Epidermal melanocyte (primary cell): ENCODE results near the gene ZBTB7C.

Source experiments
- DNase-seq: peaks from one replicate; pipeline ENCODE4 v3.0.0; 2011; ENCODE audit warnings: low spot score; ENCODE audit not compliant: insufficient read length

The ZBTB7C gene

GRCh38 chr18:48004577-48004976 lies 404.6 kb downstream of the ZBTB7C start:
- no peak for DNase-seq

DNA sequence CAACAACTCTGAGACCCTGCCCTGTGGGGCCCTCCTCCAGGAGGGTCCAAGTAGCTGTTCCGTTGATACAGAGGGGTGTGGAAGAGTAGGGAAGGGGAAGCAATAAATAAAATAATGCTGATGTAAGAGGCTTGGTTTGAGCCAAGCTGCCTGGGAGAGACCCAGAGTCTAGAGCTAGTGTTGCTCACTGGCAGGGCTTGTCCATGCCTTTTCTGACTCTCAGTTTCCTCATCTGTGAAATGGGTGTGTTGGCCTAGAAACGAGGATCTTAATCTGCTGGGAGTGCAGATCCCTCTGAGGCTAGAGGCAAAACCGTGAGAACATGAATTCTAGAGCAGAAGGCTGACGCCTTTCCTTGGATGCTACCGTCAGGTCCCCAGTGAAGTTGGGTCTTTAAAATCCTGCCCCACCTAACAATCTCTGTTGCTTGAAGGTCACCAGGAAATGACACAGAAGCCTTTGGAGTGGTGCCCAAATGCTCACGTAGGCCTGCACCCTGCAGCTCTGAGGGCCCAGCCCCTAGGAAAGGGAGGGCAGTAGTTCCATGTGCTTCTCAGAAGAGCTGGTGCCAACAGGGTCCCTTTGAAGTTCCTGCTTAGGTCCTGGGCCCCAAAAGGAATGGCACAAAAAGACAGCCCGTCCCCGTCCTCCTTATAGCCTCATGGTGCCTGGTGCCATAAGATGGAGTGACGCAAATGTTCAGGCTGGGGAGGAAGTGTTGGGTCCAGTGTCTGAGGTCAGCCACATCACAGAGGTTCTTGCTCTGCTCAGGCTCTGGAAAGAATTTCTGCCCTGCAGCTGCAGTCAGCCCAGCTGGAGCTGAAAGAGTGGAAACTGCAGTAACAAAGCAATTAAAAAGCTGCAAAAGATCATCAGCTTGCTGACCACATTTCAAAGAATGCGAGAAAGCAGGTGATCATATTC lies 405.5 kb downstream of the ZBTB7C start:
- no peak for DNase-seq

GRCh38 chr18:48002933-48003365 lies 406.2 kb downstream of the ZBTB7C start:
- no peak for DNase-seq

DNA sequence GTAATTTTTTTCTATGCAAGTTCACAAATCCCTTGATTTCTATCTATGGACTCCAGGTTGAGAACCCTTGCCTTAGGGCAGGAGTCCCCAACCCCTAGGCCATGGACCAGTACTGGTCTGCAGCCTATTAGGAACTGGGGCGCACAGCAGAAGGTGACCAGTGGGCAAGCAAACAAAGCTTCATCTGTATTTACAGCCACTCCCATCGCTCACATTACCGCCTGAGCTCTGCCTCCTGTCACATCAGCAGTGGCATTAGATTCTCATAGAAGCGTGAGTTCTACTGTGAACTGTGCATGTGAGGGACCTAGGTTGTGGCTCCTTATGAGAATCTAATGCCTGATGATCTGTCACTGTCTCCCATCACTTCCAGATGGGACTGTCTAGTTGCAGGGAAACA lies 408.5 kb downstream of the ZBTB7C start:
- no peak for DNase-seq

DNA sequence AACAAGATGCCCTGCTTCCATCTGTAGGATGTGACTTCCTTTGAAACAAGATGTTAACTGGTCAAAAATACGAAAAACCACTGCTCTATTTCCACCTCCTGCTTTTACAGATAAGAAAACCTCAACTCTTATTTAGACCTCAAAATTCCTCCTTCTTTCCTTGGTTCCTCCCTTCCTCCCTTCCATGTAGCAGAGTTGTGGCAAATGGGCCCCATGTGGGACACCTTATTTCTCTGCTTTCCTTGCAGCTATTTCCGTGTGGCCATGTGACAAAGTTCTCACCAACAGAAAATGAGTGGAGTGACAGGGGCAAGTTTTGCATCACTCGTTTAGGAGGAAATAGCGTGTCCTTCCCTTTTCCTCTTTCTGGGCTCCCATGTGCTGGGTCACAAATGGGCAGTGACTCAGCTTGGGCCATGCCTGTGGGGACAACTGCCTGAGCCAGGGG lies 409.4 kb downstream of the ZBTB7C start:
- no peak for DNase-seq

DNA sequence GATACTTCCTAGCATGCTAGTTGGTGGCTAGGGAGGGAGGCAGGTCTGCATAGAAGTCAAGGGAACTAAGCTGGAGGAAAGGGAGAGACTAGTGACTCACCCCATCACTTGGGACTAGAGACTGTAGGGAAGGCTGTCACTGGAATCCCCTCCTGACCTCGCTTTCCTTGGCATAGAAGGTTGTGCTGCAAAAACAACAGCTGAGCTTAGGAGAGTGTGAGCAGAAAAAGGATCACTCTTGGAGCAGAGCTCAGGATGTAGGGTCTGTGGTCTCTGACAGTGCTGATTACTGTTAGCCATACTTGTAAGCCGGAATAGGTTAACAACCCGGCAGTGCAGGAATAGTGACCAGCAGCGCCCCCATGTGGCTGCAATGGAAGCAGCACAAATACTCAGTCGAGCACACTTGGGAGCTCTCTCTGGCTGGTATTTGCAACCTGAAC lies 411.8 kb downstream of the ZBTB7C start:
- DNase-seq, result no peak

DNA sequence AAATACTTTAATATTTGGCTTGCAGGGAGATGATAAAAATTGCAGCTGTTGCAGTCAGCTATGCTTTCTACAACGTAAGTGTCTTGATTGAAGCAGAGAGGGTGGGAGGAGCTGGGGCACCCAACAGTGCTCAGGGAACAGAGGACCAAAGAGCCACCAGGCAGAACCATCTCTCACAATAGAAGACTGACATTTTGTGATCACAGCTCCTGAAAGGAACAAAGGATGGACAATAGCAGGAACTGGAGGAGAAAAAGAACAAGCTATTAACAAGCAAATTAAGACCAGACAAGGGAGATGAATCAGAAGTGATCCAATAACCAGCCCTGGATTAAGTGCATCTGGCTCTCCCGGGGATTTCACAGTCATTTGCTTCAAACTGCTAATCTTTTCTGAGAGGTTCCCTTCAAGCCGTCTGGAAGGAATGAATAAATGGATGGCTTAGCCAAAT lies 413.1 kb downstream of the ZBTB7C start:
- DNase-seq, result no peak

DNA sequence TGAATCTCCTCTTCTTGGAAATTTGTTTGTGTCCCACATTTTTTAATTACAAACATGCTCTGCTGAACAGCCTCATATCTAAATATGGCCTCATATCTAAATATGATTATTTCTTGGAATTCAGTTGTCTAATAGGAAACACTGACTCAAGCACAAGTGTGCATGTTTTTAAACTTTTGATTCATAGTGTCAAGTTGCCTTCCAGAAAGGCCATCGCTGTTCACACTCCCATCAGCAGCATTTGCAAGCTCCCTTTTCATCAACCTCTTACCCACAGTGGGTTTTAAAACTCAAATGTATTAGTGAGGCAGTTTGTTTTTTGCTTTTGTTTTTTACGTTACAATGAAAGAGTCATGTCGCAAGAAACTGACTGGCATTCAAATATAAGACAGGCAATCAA lies 413.5 kb downstream of the ZBTB7C start:
- no peak for DNase-seq

DNA sequence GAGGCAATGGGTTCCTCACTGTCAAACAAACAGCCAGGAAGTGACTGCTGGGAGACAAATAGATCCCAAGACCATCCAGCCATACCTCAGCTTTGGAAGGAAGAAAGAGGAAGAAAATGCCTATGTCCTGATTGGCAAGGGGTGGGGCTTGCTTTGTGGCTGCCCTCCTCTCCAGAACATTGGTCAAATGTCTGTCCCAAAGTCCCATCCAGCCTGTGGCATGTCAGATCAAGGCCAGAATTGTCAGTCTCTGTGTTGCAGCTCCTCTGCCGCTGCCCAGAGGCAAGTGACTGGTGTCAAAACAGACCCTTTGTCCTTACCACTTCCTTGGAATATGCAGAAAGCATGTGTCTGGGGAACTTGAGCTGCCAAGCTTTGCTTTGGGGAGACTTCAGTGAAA lies 415.8 kb downstream of the ZBTB7C start:
- no peak for DNase-seq

DNA sequence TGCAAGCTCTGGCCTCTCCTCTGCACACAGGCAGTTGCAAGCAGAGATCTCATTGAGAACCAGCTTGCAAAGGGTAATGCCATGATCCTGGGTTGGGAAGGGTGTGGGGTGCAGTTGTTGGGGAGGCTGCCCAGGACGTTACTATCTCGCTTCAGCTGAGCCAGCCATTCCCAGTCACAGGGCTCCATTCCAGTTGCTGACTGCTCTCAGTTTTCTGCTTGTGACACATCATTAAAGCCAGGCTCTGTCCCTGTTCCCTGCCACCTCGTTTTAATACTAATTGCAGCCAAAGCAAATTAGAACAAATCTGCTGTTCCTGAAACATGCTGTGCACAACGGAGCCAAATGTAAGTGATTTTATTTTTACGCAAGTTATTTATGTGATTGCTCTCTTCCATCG lies 416.2 kb downstream of the ZBTB7C start:
- DNase-seq, result no peak

DNA sequence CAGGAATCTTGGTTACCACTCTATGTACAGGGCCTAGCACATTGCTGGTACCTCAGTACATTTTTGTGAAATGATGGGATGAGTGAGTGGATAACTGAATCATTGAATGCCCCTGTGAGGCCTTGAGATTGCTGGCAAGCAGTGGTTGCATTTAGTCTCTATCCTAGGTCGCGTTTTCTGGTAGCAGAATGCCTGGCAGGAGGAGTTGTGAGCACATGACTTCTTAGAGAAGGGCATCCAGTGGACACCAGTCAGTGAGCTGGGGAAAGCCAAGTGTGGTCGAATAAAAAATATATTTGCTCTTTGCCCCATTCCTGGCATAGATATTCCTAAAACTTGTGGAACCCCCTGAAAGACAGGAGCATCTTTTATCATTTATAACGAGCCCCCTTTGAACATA lies 416.9 kb downstream of the ZBTB7C start:
- DNase-seq, result no peak

DNA sequence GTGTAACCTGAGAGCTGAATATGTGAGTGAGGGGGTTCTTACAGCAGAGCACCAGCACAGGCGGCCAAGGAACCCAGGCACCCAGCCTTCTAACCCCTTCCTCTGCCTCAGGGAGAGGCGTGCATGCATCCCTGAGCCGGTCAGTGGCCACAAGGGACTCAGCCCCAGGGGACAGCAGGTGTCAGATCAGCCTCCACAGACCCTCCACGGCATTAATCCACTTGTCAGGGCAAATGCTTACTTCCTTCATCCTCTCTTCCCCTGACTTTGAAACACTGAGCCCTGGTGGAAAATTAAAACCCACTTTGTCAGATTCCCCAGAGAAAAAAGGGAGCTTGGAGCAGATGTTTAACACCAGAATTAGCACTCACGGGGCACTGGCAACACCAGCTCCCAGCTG lies 418.2 kb downstream of the ZBTB7C start:
- DNase-seq, result no peak

DNA sequence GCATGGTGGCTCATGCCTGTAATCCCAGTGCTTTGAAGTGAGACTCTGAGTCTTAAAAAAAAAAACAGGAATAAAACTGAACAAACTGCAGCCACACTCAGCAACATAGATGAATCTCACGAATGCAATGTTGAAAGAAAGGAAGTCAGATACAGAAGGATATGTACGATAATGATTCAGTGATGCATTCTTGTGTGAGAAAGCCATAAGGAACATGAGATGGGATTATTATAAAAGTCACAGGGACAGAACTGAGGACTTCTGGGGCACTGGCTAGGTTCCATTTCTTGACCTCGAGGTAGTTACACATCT lies 421.8 kb downstream of the ZBTB7C start:
- no peak for DNase-seq

DNA sequence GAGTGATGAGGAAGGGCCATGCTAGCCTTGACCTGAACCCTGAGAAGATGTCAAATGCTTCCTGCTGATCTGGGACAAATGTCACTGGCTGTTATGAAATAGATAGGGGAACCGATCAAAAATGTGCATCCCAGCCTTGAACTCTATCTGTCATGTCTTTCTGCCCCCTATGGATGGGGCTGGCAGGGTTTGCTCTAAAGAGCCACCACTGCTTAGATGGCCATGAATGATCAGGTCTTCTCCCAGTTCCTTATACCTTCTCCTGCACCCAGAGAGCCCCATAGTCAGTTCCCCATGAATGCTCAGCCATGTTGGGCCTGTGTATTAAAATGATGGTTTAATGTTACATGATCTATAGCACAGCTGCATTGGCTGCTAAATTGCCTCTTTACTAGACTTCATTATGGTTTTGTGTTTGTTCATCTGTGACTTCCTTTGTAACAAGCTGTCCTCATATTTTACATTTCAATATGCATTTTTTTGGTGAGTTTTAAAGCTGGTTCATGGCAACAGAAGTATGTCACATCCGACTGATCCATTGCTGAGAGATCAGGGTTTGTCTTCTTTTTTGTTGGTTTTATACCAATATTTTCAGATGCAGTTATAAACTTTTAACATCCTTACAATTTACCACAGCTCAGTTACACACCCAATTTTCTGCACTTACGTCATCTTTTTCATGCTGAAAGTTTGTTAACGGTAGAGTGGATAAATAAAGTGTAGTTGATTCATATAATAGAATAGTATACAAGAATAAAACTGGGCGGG lies 422.4 kb downstream of the ZBTB7C start:
- DNase-seq, result no peak

GRCh38 chr18:47985866-47986265 lies 423.3 kb downstream of the ZBTB7C start:
- no peak for DNase-seq

GRCh38 chr18:47984991-47985390 lies 424.2 kb downstream of the ZBTB7C start:
- no peak for DNase-seq

GRCh38 chr18:47983946-47984345 lies 425.2 kb downstream of the ZBTB7C start:
- DNase-seq, result no peak

DNA sequence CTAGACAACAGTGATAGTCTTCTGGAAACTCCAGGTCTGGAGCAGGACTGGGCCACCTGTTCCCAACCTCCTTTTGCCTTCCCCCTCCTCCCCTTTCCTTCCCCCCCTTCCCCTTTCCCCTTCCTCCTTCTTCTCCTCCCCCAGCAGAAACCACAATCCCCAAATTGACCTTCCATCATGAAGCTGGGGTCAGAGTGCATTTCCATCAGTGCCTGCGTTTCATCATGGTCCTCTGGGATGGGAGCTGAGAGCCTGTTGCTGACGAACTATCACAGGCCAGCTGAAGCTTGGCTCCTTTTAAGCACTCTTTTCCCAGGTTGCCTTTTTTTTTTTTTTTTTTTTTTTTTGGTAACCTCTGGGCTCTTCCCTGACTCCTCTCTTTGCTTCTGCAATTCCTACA lies 426.1 kb downstream of the ZBTB7C start:
- DNase-seq, result no peak

DNA sequence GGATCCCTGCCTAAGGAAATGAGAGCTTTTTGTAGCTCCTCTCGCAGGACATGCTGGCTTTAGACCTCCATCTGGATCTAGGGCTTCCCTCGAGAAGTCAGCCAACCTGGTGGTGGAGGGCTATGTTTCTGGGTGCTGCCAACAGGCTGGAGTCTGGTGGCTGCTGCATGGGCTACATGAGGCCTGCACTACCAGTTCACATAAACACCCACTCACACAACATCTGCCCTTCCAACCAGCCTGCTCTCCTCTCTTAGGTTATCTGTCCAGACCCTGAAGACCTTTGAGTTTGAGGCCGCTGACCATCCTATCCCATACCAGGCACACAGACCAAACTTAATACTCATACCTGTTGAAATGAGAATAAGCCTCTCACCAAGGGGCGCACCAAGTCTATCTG lies 427.4 kb downstream of the ZBTB7C start:
- no peak for DNase-seq

DNA sequence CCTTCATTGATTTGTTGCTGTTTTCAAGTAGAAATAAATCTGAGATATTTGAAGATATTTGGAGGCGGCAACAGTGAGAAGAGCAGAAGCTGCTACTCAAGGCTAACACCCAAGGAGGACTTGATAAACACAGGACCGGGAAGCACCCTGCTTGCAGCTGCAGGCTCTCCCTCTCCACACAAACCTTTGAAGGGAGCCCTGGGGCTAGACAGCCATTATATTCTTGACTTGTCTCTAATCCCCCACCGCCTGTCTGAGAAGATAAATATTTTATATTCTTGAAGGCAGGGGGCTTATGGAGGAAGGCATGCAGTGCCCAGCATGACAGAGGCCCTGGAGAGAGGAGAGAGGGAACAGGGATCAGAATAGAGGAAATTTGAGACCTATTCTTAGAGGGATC lies 427.9 kb downstream of the ZBTB7C start:
- DNase-seq, result no peak

DNA sequence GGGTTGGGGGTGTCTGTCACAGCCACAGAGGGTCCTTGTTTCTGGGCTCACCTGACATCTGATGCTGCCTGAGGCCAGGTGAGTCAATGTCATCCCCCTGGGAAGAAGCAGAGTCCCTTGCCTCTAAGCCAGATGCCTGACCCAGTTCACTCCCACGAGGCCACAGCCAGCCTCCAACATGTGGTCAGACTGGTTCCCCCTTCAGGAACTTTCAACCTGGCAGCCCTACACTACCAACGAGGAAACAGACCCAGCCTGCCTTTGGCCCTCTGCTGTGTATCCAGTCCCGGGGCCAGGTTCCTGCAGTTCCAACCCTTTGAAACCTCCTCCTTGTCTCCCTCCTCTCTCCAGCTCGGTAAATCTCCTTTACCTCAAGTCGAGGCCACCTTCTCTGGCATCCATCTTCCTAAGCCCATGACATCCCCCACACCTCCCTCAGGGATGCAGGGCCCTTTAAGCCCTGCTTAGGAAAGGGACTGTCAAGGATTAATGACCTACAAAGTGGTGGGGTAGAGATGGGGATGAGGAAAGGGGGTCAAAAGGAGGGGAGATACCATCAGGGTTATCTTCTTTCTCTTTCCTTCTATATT lies 429.5 kb downstream of the ZBTB7C start:
- DNase-seq, result no peak

DNA sequence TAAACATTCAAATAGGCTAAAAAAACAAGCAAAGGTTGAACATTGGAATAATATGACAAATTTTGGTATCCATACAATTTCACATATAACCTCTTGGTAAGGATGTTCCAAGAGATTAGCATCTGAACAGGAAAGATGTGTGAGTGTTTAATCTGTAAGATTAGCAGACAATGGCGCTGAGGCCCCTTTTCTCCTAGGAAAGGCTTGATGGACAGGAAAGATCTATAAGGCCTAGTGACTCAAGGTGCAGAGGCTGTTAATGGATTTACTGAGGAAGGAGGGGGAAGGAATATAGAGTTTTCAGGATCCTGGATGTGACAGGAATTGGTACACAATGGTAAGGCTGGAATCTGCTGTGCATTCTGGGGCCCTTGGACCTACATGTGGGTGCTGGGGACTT lies 430.6 kb downstream of the ZBTB7C start:
- DNase-seq, result no peak
